Hindlimb muscle (tissue), 1 donor: ENCODE measurements around the gene CLRN2. TPM values are rescaled to one million over a fixed set of nuclear protein-coding genes. Genes with fewer than 3 reads are reported as not detected.
A peak's percentile ranks its signal among the peaks of the same experiment; 100 is the strongest.

Experiments used
- DNase-seq: peaks from one replicate; pipeline ENCODE4 v3.0.0-alpha.2; 2013
- polyA plus RNA-seq: library from polyadenylated mRNA; unstranded; fragments of 120-200 nt; gene quantifications from one replicate; pipeline ENCODE4 v1.2.1, GENCODE V29; 2013; ENCODE audit not compliant: insufficient read length

CLRN2 gene
- polyA plus RNA-seq, result not detected

GRCh38 chr4:17514865-17515264 lies at the start of gene CLRN2:
Gene CLRN2 (plus strand): TSS chr4:17515165. CDS start chr4:17515267, 102 bp downstream.
- no peak for DNase-seq

GRCh38 chr4:17468619-17469221 lies 46.2 kb upstream of the CLRN2 start:
- peak; percentile 60 for DNase-seq

- DNase-seq, result no peak
These were observed 44.9 kb upstream of the CLRN2 start for GRCh38 chr4:17469931-17470674.

GRCh38 chr4:17475481-17475880 lies 39.5 kb upstream of the CLRN2 start:
- DNase-seq, result no peak

- no peak for DNase-seq
These were observed 38.1 kb upstream of the CLRN2 start for GRCh38 chr4:17476853-17477252.

GRCh38 chr4:17477774-17478472 lies 37.0 kb upstream of the CLRN2 start:
- no peak for DNase-seq

- DNase-seq, result no peak
These were observed 34.6 kb upstream of the CLRN2 start for GRCh38 chr4:17480210-17480927.

- no peak for DNase-seq
These were observed 34.0 kb upstream of the CLRN2 start for GRCh38 chr4:17480955-17481354.

- no peak for DNase-seq
These were observed 32.2 kb upstream of the CLRN2 start for GRCh38 chr4:17482716-17483115.

- DNase-seq, result no peak
These were observed 25.8 kb upstream of the CLRN2 start for GRCh38 chr4:17489123-17489522.

GRCh38 chr4:17489721-17490120 lies 25.2 kb upstream of the CLRN2 start:
- DNase-seq, result no peak

- no peak for DNase-seq
These were observed 24.3 kb upstream of the CLRN2 start for GRCh38 chr4:17490575-17491059.

GRCh38 chr4:17491196-17491595 lies 23.8 kb upstream of the CLRN2 start:
- no peak for DNase-seq

- no peak for DNase-seq
These were observed 22.8 kb upstream of the CLRN2 start for GRCh38 chr4:17492058-17492741.

GRCh38 chr4:17492876-17493275 lies 22.1 kb upstream of the CLRN2 start:
- no peak for DNase-seq

GRCh38 chr4:17493619-17494018 lies 21.3 kb upstream of the CLRN2 start:
- DNase-seq, result no peak

- no peak for DNase-seq
These were observed 20.4 kb upstream of the CLRN2 start for GRCh38 chr4:17494258-17495190.

- DNase-seq, result no peak
These were observed 17.0 kb upstream of the CLRN2 start for GRCh38 chr4:17497890-17498523.

- DNase-seq, result no peak
These were observed 14.4 kb upstream of the CLRN2 start for GRCh38 chr4:17500574-17500973.

GRCh38 chr4:17502756-17503155 lies 12.2 kb upstream of the CLRN2 start:
- DNase-seq, result no peak

- no peak for DNase-seq
These were observed 10.9 kb upstream of the CLRN2 start for GRCh38 chr4:17504081-17504480.
